GM21526 (cell line): Measurements from ENCODE around the gene VPS50.

ENCODE experiments used
- ATAC-seq: cut with Tn5 transposase; IDR thresholded peaks from one replicate; pipeline ENCODE4 v1.9.1; 2021; ENCODE audit warnings: moderate library complexity; ENCODE audit not compliant: unreplicated experiment, low FRiP score

The VPS50 gene

DNA sequence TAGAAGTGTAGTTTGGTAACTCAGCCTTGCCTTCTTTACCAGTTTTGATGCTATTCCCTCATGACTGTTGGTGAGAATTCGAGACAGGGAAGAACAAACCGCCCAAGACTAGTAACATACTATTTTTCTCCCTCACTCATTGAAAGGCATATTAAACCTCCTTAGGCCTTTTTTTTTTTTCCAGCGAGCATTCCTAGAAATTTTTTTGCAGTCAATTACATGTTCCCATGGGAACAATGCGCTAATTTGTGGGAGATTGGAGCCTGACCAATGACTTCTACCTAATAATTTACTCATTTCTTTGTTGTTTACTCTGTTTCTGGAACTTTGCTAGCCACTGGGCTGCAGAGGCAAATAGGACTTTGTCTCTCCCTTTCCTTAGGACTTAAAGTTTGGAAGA lies 6.0 kb downstream of the VPS50 start:
- ATAC-seq, result no peak

DNA sequence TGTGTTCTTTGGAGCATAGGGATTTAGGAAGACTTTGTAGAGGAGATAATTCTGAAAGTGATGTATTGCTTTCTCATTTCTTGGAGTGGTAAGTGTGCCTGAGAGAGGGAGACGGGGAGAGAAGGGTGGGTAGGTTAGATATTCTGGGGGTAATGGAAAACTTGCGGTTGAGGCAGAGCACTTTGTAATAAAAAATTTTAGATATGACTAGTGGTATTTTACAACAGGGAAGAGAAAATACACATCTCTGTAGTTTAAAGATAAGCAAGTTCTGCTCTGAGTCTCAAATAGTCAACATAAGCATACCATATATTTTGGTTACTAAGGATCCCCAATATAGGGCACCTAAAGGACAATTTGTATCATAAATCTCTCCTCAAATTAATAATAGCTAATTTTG lies 6.6 kb downstream of the VPS50 start:
- ATAC-seq, result no peak

DNA sequence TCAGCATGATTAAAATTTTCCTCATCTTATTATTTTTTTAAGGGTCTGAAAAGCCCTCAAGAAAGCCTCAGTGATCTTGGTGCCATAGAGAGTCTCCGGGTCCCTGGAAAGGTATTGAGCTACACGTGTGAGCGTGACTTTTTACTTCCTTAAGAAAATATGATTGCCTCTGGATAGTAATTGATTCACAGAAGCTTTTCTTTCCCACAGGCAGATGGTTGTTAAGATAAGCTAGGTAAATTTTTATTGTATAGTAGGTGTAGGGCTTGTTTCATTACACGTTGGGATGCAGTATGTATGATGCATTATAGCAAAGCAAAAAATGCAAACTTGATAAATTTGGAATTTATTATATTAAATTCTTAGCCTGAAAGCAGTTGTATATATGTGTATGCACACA lies 7.7 kb downstream of the VPS50 start:
- no peak for ATAC-seq

DNA sequence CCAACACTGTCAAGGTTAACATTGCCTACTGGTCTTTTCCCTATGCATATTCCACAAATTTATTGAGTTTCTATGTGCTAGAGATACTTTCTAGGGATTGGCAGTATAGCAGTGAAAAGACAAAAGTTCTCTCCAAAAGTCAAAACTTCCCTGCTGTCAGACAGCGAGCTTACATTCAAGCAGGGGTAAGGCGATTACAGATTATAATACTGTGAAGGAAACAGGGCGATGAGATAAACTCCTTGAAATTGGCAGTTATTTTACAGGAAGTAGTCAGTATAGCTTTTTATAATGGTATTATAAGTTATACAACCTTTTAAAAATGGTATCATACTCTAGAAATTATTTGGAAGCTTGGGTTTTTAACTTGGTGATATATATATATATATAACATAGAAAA lies 9.9 kb downstream of the VPS50 start:
- no peak for ATAC-seq

DNA sequence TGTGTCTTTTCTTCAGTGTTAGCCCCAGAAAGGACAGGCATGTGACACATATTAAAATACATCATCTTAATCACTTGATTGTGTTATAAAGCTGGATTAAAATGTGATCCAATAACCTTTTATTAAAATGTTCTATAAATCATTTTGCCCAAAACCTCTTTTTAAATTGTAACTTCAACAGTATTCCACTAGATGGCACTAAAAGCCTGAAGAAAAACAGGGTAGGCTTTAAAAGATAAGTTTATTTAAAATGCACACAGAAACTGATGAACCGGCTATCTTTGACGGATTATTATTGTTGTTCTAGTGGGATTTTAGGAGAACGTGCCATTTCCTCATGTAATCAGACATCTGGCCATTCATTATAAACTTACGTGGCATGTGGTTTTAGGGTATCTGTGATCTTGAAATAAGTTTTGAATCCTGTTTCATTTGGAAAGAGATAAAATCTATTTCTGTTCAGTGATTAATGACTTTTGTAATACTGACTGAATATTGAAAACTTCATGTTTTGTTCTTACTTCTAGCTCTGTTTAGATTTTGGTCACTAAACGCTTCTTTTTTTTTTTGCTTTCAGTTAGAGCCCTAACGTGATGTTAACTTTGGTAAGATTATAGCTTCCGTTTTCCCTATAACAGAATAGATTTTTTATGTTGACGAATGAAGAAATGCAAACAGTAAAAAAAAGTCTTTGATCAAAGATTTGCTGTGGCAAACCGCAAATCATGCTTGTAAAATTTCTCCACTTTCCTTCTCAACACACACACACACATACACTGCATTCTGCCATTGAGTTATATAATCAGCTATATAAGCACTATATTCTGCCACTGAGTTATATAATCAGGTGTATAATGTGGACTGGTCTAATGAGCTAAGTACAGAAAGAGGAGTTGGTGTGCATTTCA lies 13.6 kb downstream of the VPS50 start:
- ATAC-seq, result no peak

DNA sequence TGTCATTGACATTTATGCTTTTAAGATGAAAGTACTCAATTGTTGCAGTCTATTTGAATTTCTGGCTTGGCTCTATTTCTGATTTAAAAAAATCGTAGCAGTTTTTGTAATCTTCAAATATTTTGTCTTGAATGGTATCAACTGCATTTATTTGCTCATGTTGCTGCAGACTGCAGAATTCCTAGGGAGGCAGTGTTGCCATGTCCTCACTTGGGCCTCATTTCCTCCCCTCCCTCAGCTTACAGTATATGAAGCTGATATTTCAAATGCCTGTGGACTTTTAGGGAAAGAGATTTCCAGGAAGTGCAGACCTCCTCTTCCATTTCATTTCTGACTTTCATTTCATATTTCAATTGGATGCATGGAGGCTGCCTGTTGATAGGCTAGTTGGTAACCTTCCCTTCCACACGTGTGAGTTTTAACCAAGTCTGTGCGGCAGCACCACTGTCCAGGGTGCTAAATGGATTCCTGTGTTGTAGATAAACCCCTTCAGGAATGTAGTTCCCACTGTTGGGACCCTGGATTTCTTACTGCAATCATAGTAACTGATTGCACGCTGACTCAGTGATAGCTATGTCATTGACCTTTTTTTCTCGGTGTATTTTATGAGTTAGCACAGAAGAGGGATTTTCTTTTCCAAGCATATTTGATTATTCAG lies 17.5 kb downstream of the VPS50 start:
- no peak for ATAC-seq

DNA sequence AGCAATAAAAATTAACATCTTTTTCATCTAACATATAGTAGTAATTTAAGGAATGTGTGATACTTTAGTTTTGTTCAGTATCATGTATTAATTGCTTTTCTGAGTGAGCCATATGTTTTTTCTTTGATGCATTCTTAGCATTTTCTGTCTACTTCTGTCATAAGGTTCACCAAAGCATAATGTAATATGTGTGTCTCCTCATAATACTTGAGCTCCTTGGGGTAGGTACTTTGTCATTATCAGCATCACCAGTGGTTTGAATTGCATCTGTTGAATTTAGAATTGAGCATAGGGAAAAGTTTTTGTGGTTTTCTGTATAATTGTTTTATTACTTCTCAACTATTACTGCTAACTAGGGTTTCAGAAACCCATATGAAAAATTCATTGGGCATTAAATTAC lies 26.5 kb downstream of the VPS50 start:
- no peak for ATAC-seq

DNA sequence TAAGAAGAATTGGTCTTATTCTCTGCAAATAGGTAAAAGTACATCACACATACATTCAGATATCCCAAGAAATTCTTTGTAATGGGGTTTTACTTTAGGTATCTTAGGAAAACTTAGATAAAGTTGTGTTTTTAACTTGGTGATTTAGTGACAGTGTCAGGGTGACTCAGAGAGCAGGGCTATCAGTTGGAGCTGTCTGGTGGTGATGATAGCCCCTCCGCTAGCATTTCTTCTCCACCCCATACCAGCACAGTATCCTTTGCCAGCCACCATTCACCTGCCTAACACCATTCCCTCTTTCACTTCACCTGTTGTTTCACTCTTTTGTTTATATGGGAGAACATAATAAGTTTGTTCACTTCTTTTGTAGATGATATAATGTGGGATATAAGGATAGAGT lies 30.4 kb downstream of the VPS50 start:
- ATAC-seq, result no peak

DNA sequence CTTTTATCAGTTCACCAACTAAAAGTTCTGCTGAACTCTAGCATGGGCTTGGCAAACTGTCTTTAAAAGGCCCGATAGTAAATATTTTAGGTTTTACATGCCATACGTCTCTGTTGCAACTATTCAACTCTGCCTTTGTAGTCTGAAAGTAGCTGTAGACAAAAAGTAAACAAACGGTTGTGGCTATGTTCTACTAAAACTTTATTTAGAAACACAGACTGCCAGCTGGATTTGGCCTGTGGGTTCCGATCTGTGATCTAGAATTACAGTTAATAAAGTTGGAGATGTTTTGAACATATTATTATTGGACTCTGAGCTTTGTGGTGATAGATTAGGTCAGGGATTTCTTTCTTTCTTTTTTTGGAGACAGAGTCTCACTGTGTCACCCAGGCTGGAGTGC lies 33.1 kb downstream of the VPS50 start:
- no peak for ATAC-seq

DNA sequence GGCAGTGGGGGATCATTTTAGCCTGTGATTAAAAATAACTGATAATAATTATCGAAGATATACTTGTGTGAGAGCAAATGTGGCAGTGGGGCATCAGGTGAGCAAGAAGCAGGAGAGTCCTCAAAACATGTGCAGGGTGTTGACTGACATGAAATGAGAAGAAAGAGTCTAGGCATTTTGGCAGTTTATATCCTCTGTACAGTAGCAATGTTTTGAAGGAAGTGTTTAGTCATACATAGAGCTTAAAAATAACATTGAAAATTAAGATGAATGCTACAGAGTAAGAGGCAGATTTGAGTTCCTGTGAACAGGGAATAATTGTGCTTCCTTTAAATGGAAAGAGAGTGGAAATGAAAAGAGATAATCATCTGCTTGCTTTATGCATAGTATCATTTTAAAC lies 47.4 kb downstream of the VPS50 start:
- no peak for ATAC-seq

DNA sequence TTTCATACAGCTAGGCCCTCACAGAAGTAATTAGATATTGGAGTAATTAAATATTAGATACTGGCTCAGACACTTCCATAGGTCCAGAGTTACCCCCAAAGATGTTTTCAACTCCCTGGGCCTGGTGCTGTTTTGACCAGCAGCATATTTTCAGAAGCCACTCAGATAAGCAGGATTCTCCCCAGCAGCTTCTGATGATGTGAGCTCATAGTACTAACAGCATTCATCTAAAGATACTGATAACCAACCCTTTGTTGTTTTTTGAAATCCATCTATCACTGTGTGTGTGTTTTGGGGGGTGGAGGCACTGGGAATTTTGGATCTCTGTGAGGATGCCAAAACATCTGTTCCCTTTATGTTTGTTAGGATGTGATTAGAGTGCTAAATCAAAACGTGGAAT lies 52.7 kb downstream of the VPS50 start:
- ATAC-seq, result no peak

DNA sequence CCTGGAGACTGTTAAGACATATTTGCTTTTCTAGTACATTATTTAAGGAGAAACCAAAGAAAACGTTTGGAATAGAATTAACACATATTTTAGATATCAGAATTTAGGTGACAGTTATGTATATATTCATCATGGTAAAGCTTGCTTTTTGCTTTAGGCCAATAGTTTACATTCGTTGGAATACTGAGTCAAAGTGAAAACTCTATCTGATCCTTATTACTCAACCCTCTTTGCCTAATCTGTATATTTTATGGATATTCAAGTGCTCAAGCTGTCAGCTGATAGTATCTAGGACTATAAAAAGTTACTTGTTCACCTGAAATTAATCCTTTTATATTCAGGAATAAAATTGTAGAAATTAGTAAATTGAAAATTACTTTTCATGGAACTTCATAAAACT lies 61.1 kb downstream of the VPS50 start:
- ATAC-seq, result no peak

DNA sequence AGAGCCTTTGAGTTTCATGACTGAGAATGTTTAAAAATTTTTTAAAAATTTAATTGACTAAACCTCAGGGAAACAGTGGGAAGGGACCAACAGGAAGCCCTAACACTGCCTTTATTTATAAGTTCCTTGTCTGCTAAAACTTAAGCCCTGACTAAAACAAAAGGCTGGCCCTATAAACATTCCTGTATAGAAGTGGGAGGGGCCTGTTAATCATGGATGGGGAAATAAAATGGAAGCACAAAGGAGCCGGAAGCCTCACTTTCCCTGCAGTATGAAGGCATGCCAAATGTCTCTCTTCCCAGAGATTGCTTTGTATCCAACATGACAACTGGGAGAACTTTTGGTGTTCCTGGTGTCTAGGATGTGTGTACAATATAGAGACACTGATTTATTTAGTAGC lies 66.0 kb downstream of the VPS50 start:
- ATAC-seq, result no peak

DNA sequence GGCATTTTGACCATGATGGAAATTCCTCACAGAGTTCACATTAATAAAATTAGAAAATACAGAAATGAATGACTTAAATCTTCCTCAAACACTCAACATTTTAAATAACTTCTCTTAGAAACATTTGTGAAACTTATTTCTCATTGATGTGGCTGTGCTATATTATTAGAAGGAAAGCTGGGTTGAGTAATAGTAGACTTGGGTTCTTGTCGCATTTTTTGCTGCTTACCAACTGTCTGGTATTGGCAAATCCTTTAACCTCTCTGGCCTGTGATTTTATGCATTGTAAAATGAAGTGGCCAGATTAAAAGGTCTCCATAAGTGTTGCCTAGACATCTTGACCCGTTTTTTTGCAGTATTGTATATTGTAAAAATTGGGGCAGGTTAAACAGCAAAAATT lies 66.5 kb downstream of the VPS50 start:
- no peak for ATAC-seq

DNA sequence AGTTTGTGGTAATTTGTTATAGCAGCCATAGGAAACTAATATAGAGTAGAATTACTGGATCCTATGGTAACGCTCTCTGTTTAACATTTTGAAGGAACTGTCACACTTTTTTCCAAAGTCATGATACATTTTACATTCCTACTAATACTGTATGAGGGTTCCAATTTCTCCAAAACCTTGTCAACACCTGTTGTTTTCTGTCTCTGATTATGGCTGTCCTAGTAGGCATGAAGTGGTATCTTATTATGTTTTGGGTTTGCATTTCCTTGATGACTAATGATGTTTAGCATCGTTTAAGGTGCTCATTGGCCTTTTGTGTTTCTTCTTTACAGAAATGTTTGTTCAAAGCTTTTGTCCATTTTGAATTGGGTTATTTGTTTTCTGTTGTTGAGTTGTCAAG lies 69.6 kb downstream of the VPS50 start:
- ATAC-seq, result no peak

DNA sequence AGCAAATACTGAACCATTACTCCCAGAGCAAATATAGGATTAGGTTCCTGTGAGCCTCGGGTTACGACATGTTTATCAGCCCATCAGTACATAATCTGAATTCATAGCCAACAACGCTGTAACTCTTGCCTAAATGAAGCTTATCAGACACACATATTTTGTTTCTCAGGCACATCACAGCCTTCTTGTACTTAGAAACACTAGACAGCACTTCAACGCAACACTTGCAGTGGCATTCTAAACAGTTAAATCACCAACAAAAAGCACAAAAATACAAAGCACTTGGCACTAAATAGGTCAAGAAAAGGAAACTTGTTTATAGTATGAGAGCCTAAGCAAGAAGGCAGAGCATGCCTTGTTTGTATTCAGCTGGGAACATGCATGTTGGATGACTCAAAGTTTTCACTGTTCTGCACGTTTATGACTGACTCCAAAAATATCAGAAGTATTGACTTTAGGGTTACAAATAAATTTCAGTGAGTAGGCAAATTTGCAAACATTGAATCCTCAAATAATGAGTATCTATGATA lies 75.0 kb downstream of the VPS50 start:
- no peak for ATAC-seq

DNA sequence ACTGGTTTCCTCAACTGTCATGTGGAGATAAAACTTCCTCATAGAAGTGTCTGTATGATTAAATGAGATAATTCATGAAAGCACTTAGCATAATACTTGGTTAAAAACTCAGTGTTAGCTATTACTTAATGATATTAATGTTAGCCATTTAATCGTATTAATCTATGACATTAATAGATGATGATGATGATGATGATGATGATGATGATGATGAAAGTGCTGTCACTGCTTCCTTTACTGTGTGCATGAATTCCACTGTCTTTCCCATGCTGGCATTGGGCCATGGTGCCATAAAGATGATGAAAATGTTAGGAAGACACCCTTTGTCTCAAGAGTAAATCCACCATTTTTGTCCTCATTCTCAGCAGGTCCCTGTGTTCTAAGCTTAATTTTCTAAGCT lies 75.8 kb downstream of the VPS50 start:
- ATAC-seq, result no peak

DNA sequence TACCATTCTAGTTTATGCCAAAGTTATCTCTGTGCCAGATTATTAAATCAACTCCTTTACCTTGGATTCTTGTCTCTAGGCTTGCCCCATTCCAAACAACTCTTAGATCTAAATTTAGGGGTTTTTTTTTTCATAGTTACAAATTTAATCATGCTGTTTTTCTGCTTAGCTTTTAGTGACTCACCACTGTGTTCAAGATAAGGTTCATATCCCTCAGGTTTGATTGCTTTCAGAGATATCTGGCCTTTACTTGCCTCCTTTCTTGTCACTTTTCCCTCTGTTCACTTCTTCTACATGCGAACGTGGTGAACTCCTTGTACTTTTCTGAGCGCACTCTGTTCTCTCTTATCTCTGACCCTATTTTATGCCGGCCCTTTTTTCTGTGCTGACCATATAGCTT lies 78.2 kb downstream of the VPS50 start:
- ATAC-seq, result no peak

DNA sequence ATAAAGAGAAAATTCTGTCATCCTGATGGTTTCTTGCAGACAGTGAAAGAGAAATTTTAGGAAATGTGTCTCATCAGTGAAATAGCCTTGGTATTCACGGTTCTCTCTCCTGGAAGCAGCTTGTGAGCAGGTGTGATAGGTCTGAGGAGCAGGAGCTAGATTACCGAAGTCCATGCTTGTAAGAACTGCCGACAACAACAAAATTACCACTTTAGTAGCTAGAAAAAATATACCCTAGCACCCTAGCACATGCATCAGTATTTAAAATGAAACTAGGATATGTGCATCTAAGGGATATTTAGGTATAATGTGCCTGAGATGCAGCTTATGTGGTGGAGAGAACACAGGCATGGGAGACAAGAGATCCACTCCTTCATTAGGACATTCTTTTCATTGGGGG lies 82.3 kb downstream of the VPS50 start:
- ATAC-seq, result no peak

DNA sequence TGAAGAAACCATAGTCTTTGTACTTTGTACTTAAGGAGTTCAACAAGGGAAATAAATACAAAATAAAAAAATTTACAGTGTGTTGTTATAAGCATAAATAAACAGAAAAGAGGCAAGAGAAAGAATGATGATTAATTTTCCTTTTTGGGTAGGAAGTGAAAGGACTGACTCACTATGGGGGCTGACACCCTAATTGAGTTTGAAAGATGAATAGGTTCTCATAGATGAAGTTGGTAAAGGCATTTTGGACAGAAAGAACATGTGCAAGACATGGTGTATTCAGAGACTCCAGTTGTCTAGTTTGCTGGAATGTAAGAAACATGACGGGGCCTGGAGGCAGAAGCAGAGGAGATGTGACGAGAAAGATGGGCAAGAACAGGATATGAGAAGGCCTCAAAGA lies 83.7 kb downstream of the VPS50 start:
- no peak for ATAC-seq

DNA sequence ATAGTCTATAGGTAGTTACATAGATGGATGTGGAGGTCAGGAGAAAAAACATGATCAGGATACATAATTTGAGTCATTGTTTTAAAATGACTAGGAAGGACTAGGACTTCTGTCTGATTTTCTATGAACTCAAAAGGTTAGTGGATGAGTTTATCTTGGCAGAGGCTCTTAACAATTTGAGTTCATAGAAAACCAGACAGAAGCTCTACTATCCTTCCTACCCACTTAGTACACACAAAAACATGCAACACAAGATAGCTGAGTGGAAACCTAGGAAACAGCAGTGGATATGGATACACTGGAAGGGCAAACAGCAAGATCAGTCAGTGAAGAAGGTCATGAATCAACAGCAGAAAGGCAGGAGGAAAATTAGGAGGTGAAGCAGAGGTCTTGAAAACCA lies 84.6 kb downstream of the VPS50 start:
- no peak for ATAC-seq

DNA sequence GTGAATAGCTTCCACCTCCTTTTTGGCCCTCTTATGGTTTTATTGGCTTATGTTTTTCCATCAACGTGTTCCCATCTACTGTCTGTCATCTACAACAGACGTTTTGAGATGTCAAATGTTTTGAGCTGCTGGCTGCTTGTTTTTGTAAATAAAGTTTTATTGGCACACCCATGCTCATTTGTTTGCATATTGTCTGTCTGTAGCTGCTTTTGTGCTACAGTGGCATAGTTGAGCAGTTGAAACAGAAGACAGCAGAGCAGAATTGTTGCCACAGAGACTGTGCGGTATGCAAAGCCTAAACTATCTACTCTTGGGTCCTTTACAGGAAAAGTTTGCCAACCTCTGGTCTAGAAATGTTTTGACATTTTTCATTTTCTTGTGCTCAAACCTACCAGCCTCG lies 88.7 kb downstream of the VPS50 start:
- ATAC-seq, result no peak
